HEK293 (cell line): ENCODE data around the gene DUSP22.

Source experiments
- ATF2 ChIP-seq: fragments of 450-650 bp; formaldehyde crosslinking; IDR thresholded peaks from 2 replicates; pipeline ENCODE4 v1.5.1; 2016; ENCODE audit warnings: missing biosample characterization, missing genetic modification characterization, low read depth
- CTCF ChIP-seq: fragments of 450-650 bp; formaldehyde crosslinking; IDR thresholded peaks from 2 replicates; pipeline ENCODE4 v1.5.1; 2016; ENCODE audit warnings: missing biosample characterization, missing genetic modification characterization
- REST ChIP-seq: fragments of 450-650 bp; formaldehyde crosslinking; IDR thresholded peaks from 2 replicates; pipeline ENCODE4 v1.5.1; 2016; ENCODE audit warnings: missing biosample characterization, missing genetic modification characterization
- ZNF23 ChIP-seq: fragments of 450-650 bp; formaldehyde crosslinking; IDR thresholded peaks from 2 replicates; pipeline ENCODE4 v1.5.1; 2016; ENCODE audit warnings: missing biosample characterization, missing genetic modification characterization, borderline replicate concordance
- ZNF449 ChIP-seq: fragments of 450-650 bp; formaldehyde crosslinking; IDR thresholded peaks from 2 replicates; pipeline ENCODE4 v1.5.1; 2017; ENCODE audit warnings: missing biosample characterization, mild to moderate bottlenecking, missing genetic modification characterization, moderate library complexity

- TF ChIP-seq ZNF23 (tag by site-specific recombination) (no peak), ZNF449 (no peak), CTCF (no peak), REST (tag by site-specific recombination) (no peak), ATF2 (tag by site-specific recombination) (no peak)
These were observed 44.1 kb downstream of the DUSP22 start for GRCh38 chr6:336159-337114.
